HG03064 (cell line): ENCODE measurements around the gene RNF208.

Experiments used
- ATAC-seq: cut with Tn5 transposase; IDR thresholded peaks from one replicate; pipeline ENCODE4 v1.9.1; 2021; ENCODE audit warnings: low read depth; ENCODE audit not compliant: unreplicated experiment

Gene RNF208

DNA sequence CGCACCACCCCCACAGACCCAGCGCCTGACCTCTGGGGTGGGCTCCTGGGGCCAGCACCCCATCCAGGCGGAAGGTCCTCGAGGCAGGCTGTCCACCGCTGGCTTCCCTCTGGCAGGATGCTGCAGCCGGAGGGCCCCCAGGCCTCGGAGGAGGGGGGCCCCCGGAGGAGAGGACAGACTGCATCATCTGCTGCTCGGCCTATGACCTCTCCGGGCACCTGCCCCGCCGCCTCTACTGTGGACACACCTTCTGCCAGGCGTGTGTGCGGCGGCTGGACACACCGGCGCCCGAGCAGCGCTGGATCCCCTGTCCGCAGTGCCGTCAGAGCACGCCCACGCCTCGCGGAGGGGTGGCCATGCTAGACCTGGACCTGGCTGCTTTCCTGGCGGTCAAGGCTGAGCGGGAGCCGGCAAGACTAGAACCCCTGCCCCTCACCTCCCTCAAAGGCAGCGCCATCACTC lies 6.5 kb upstream of the RNF208 start:
- ATAC-seq: no peak

- no peak for ATAC-seq
Measured at GRCh38 chr9:137227853-137228505, 5.9 kb upstream of the RNF208 start.

DNA sequence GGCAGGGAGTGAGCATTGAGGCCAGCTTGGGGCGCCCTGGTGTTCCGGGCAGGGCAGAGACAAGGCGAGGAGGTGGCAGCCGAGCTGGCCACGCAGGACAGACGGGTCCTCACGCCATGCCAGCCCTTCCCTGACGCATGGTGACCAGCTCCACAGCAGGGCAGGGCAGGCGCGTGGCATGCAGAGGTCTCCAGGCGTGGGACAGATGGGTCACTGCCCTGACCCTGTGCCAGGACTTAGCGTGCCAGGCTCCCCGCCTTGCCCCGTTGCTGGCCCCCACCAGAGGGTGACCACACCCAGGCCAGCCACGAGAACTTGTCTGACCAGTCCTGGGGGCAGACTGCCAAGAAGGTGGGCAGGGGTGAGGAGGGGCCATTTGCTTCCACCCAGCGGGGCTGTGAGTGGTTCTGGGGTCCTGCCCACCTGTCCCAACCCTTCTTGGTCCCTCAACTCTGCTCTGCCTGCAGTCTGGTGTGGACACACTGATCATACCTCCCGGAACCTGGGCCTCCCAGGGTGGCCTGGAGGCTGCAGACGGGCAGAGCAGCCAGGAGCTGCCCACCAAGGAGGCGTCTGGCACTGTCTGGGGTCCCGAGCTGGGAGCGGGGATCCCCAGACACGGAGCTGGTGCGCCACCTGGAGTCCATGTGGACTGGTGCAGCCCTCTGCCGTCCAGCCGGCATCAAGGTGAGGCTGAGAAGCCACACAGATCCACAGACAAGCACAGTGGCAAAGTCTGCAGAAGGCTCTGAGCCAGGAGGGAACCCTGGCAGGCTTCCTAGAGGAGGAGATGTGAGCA lies 5.2 kb upstream of the RNF208 start, which contains the start of gene RNF224:
Gene RNF224 (plus strand): TSS at position 449 of the 799 bp plus-strand sequence. CDS start 834 bp downstream, outside the sequence.
- no peak for ATAC-seq

DNA sequence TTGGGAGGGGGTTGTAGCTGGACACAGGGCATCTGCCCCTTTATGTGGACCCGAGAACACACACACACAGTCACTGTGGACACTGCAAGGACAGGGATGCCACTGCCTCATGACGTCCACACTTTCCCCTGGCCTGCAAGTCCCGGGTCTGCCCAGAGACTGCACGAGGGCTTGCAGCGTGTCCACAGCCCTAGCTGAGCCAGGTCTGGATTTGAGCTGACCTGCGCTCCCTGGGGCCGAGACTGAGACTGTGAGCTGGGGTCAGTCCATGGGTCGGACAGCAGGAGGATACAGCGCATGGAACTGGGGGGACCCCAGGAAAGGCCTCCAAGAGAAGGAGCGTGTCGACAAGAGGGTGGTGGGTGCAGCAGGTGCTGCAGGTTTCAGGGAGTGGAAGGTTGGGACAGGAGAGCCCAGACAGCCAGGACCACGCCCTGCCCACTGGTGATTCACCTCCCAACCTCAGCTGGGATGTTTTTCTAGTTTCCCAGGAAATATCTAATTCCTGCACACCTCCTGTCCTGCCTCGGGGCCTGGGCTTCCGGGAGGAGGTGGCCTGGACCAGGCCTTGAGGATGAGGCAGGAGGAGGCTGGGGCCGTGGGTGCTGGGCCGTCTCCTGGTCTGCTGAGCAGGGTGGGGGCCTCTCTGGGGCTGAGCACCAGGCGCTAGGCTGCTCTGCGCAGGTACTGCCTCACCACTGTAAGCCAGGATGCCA lies 4.5 kb upstream of the RNF208 start:
- no peak for ATAC-seq

DNA sequence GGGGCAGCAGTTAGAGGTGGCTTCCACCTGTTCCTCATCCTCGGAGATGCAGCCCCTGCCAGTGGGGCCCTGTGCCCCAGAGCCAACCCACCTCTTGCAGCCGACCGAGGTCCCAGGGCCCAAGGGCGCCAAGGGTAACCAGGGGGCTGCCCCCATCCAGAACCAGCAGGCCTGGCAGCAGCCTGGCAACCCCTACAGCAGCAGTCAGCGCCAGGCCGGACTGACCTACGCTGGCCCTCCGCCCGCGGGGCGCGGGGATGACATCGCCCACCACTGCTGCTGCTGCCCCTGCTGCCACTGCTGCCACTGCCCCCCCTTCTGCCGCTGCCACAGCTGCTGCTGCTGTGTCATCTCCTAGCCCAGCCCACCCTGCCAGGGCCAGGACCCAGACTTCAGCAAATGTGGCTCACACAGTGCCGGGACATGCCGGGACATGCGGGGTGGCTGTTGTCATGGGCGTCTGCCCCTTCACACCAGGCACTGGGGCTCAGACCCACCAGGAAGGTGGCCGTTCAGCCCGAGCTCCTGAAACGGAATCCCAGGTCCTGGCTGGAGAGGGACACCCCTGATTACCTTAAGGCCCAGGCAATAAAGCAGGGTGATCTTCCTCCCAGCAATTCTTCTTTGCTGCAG lies 3.8 kb upstream of the RNF208 start:
- ATAC-seq: no peak

DNA sequence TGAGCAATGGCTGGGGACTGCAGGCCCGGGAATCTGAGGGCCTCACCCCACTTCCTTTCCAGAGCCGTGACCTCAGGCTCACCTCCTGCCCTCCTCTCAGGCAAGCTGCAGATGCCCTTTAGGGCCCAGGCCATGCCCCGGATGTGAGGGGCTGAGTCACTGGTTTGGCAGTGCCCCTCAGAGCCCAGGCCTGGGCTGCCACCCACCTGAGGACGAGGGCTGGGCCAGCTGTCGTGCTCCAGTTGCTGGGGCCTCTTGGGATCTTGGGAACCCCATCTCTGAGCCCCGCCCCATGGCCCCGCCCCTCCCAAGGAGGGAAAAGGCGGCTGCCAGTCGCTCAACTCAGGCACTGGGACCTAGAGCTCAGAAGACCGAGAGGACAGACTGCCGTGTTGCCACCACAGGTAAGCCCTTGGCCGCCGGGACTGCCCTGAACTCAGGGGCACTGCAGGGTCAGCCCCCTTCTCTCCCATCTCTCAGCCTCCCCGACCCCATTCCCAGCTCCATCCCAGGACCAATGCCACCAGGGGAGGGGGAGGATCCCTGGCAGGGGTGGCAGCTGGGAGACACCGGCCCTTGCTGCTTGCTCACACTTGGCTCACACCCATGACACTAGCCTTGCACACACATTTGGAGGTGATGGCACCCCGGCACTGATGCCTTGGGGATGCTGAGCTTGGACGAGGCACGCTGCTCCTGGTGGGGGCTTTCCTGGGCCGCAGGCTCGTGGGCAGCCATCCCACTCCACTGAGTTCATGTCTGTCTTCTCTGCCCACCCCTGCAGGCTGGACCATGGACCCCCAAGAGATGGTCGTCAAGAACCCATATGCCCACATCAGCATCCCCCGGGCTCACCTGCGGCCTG lies 3.0 kb upstream of the RNF208 start, which contains the start of gene CYSRT1:
Gene CYSRT1 (plus strand): TSS at position 345 of the 865 bp plus-strand sequence. CDS start 448 bp downstream, at position 793.
- ATAC-seq: no peak

DNA sequence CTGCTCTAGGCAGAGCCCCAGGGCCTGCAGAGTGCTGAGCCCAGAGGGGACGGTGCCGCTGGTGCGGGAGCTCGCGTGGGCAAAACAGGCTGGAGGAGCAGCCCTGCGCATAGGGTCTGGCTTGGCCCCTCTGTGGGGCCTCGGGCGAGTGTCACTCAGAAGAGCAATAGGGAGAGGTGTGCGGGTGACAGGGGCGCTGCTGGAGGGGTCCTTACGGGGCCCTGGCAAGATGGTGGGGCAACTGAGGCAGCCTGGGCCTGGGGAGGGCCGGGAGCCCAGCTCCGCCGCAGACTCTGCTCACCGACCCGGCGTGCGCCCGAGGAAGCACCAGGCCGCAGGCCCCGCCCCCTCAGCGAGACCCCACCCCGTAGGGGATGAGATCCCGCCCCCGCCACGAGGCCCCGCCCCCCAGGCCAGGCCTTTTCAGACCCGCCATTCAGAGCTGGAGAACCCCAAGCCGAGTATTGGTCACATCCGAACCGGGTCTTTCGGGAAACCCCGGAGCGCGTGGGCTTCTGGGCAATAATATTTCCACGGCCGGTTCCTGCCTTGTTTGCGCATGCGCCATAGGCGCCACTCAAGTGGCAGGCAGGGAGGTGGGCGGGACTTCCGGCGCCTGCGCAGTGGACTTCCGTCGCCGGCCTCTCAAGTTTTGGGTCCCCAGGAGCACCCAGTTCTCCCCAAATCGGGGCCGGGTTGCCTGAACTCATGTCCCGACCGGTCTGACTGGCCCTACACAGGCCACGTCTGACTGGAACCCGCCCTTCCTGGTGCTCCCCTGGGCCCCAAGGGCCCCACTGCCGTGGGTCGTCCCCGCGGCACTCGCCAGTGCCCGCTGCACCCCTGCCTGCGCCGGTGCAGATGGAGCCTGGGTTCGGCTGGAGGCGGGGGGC lies 1.3 kb upstream of the RNF208 start:
- peak; percentile 60 for ATAC-seq

- no peak for ATAC-seq
Measured at GRCh38 chr9:137221506-137222111, 431 bp downstream of the RNF208 start.

DNA sequence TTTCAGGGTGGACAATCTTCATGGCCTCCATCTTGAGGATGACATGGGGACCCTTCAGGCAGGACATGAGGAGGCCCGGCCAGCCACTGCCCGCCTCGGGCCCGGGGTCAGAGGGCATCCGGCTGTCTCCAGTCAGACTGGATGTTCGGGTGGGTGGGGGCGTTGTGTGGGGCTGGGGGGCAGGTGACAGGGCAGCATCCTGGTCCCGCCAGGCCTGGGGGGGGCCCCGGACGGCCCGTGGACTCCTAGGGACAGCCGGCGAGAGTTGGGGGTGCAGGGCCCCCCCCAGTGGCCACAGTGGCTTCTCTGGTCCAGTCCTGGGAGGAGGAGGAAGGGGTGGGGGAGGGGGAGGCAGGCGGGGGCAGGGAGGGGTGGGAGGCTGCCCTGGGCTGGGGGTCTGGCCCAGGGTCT lies 940 bp downstream of the RNF208 start:
- no peak for ATAC-seq

DNA sequence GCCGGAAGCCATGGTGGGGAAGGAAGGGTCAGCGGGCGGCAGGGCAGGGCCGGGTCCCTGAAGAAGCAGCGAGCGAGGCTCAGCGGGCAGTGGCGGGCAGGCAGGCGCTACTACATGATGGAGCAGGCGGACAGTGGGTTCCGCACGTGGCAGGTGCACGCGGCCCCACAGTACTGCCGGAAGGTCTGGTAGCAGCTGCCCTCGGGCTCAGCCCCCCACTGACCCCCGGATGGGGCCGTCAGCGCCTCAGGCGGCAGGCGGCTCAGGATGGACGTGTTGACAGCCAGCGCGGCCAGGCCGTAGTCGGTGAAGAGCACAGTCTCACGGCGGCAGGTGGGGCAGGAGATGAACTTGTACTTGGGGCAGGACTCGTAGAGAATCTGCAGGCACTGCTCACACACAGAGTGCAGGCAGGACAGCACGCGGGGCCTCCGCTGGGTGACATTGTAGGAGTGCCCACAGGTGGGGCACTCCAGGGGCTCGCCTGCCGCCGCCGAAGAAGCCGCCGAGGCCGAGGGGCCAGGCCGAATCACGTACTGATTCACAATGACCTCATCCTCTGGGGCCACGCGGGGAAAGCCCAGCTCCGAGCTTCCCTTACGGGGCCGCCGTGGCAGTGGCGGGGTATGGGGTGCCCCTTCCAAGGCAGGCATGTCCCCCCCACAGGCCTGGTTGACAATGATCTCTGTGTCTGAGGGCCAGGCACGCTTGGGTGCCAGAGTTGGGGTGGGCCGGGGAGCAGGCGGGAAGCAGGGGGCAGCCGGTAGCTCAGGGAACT lies 1.5 kb downstream of the RNF208 start:
- ATAC-seq: no peak

DNA sequence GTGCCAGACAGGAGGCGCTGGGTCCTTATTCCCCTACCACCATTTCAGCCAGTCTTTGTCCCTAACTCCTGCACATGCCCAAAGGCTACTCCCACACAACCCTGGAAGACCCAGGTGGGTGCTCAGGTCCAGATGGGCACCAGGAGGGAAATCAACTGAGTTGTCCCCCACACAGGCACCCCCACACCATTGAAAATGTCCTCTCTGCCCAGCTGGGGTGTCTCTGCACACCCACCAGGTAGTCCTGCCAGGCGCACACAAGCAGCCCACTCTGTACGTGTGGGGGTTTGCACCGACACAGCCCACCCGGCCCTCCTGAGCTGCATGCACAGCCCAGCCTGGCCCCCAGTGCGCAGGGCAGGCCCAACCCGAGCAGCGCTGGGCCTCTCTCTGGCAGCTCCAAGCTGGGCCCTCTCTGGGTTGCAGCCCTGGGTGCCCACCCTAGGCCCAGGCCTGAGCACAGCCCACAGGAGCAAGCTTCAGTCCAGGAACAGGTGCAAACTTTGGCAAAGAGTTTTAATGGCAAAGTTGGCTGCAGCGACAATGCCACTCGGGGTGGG lies 2.2 kb downstream of the RNF208 start:
- ATAC-seq: no peak

DNA sequence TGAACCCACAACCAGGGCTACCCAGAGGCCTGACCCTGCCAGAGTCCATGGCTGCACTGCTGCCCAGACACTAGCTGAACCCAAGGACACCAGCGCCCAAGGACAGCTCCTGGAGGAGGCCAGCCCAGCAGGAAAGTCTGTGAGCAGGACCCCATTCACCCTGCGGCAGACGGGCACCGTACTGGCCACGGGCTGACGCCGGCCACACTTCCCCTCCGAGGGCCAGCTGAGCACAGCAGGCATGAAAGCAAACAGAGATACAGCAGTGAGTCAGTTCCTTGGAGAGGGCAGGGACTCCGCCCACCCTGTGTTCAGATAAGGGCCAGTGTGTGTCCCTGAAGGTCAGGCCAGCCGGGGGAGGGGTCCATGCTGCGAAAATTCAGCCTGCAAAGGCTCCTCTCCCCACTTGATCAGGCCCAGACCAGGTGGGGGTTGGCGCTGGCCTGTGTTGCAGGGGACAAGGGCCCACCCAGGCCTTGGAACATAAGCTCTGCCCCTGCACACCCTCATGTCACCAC lies 3.2 kb downstream of the RNF208 start:
- ATAC-seq: no peak

- ATAC-seq: no peak
Measured at GRCh38 chr9:137218212-137218753, 3.8 kb downstream of the RNF208 start.

GRCh38 chr9:137217276-137218211 lies 4.5 kb downstream of the RNF208 start:
- no peak for ATAC-seq

DNA sequence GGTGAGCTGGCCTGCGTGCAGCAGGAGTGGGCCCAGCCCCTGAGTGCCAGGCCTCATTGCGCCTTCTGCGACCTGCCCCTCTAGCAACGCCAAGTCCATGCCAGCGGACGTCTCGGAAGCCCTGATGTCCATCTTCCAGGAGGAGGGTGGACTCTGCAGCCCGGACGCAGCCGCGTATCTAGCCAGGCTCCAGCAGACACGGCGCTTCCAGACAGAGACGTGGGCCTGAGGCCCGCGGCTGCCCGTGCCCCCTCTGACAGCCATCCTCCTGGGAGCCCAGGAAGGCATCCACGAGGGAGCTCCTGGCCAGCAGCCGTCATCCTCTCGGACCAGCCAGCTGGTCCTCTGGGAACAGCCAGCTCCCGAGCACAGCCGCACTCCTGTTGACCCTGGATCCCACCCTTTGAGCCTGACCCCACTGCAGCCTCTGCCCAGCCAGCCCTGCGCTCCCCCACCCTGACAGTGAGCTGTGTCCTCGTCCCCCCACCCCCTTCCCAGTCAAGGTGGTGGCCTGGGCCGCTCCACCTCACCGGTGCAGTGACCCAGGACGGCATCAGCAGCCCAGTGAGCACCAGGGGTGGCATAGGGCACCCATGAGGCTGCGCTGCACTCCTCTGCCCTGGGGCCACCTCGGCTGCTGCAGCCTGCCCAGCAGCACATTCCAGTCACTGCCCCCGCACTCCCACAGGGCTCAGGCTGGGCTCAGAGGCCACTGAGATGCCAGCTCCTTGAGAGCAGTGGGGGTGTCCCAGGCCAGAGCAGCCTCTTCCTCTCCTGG lies 5.7 kb downstream of the RNF208 start:
- no peak for ATAC-seq
